Stimulated activated CD4-positive, alpha-beta T cell treated with anti-CD3 and anti-CD28 coated beads, Interleukin-15, amount 100 ng/mL, for 1 hour (primary cell): ENCODE measurements around the gene ORC1.
"Not testable (repeated sequence)": the region's sequence is repeated elsewhere in the genome, so short reads cannot be mapped to it uniquely, and the experiment has no call there.

Experiments
- DNase-seq, 2 donors: peaks; one replicate each; pipeline ENCODE4 v3.0.0-alpha.2; 2020; ENCODE audit warnings: low read depth in 1 of 2, low spot score in 1 of 2

ORC1 gene

DNA sequence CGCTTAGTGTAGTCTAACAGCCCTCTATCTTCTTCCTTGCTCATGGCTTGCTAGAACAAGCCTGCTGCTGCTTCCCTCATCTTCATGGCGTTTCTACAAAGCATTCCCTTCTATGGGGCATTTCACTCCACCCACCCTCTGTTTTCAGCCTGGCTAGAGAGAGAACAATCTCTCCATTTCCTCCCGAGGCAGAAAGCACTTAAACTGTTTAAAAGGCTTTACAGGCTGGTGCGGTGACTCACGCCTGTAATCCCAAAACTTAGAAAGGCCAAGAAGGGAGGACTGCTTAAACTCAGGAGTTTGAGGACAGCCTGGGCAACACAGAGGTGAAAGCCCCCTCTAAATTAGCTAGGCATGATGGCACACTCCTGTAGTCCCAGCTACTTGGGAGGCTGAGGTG is 17.8 kb downstream of the ORC1 start:
- DNase-seq = no peak

- no peak for DNase-seq
These were observed 18.8 kb downstream of the ORC1 start for GRCh38 chr1:52385376-52385775.

DNA sequence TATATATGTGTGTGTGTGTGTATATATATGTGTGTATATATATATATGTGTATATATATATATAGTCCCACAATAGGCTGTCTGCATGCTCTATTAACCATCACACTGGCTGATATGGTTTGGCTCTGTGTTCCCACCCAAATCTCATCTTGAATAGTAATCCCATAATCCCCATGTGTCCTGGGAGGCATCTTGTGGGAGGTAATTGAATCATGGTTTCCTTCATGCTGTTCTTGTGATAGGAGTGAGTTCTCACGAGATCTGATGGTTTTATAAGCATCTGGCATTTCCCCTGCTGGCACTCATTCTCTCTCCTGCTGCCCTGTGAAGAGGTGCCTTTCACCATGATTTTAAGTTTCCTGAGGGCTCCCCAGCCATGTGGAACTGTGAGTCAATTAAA is 34.4 kb downstream of the ORC1 start:
- not testable (repeated sequence) for DNase-seq

DNA sequence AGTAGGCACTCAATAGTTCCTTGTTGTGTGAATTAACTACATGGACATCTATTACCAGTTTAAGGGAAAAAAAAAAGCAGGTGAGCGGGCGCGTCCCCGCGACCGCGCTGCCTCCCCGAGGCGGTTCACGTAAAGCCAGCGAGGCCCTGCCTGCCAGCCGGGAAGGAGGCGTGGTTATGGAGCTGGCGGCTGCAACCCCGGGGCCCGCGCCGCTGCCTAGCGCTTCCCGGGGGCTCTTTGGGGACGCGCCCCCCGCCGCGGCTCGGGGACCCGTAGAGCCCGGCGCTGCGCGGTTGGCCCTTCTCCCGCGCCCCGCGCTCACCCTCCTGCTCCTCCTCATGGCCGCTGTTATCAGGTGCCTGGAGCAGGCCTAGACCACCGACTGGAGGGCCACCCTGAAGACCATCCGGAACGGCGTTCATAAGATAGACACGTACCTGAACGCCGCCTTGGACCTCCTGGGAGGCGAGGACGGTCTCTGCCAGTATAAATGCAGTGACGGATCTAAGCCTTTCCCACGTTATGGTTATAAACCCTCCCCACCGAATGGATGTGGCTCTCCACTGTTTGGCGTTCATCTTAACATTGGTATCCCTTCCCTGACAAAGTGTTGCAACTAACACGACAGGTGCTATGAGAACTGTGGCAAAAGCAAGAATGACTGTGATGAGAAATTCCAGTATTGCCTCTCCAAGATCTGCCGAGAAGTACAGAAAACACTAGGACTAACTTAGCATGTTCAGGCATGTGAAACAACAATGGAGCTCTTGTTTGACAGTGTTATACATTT is 35.6 kb downstream of the ORC1 start:
- DNase-seq = peak in 1 of 2 donors; percentile 37

GRCh38 chr1:52367272-52367671 is 37.0 kb downstream of the ORC1 start:
- DNase-seq = no peak

- DNase-seq = no peak
These were observed 37.8 kb downstream of the ORC1 start for GRCh38 chr1:52366517-52366827.

DNA sequence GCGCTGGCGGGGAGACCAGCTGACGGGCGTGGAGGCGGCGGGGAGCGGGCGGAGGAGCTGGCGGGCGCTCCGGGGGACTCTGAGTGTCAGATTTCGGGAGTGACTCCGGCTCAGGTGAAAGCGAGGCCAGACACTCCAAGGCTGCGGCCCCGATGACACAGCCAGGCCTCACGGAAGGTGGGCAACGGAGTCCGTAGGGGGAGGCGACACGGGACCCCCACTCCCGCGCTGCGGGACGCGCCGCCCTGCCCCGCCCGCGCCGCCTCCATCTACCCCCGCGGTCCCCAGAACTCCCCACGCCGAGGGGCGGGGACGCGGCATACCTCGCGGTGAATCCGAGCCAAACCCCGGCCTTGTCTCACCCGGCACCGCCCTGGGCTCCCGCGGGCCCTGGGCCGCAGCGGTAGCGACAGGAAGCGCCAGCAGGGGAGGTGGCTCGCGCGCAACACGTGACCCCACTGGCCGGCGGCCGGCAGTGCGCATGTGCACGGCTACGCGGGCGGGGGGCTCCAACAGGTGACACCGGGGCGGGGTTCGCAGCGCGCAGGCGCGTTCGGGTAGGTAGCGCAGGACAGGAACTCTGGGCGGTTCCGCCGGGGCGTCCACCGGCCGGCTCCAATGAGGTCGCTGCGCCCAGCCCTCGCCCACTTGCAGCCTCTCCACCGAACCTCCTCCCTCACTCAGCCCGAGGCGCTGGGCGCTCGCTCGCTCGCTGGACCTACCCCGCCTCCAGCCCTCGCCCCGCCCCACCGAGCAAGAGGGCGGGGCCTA is 38.3 kb downstream of the ORC1 start, which contains the start of gene CC2D1B:
Gene CC2D1B, minus strand, starts transcription at position 460 of the 771 bp plus-strand sequence. CDS start 1,585 bp downstream, outside the sequence.
- DNase-seq = peak; percentile 99 to 100

DNA sequence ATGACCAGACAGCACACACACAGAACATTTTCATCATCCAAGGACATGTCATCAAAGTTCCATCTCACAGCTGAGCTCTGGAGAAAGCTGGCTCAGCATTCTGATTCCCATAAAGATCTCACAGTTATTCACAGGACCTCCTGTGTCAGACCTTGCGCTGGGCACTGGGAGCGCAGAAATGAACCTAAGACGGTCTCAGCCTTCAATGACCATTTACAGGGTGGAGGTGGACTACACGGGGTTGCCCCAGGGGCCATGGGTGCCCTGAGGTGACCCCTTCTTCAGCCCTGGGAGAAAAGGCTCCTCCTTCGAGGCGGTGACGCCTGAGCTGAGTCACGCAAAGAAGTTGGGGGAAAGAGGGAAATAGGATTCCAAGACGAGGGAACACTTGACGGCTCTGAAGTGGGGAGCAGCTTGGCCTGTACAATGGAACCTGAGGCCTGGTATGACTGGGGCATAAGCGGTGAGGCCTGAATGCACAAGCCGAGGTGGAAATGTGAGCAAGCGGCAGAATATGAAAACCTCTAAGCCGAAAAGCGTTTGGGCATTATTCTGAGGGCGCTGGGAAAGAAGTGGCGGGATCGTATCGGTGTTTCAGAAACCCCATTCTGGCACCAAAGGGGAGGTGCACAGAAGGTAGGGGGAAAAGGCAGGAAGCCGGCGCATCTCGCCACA is 39.0 kb downstream of the ORC1 start:
- no peak for DNase-seq

- no peak for DNase-seq
These were observed 39.9 kb downstream of the ORC1 start for GRCh38 chr1:52364235-52364839.

DNA sequence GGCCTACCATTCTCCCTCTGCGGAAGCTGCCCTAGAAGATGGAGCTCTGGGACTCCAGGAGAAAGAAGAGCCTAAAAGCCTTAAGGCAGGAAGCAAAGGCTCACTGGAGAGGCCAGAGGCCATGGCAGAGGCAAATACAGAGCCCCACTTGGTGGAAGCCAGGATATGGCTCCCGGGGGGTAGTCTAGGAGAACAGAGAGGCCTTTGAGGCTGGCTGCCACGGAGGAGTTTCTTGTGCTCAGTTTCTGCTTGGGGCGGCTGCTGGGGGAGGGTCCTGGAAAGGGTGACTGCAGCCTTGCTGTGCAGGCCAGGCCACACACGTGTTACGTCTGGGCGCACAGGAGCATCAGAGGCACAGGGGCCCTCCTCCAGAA is 43.6 kb downstream of the ORC1 start:
- DNase-seq = no peak

- no peak for DNase-seq
These were observed 44.3 kb downstream of the ORC1 start for GRCh38 chr1:52359676-52360594.

- DNase-seq = no peak
These were observed 45.2 kb downstream of the ORC1 start for GRCh38 chr1:52358851-52359497.

GRCh38 chr1:52357397-52357796 is 46.8 kb downstream of the ORC1 start:
- DNase-seq = no peak

GRCh38 chr1:52356818-52357355 is 47.3 kb downstream of the ORC1 start:
- DNase-seq = no peak

GRCh38 chr1:52355847-52356505 is 48.2 kb downstream of the ORC1 start:
- no peak for DNase-seq

DNA sequence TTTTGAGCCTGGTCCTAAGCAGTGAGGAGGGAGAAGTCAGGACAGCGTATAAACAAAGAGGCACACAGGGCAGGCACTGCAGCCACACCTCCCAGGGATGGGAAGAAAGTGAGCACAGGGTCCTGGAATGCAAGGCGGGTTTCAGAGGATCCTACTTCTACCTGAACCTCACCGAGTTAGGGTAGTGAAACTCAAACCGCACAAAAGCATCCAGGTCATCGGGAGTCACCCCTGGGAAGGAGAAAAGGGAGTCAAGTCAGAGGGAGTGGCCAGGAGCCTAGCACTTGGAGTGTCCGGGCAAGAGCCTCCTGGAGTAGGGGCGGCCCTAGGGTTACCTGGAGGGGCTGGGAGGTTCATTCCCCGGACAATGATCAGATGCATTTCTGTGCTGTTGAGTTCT is 48.8 kb downstream of the ORC1 start:
- DNase-seq = no peak

DNA sequence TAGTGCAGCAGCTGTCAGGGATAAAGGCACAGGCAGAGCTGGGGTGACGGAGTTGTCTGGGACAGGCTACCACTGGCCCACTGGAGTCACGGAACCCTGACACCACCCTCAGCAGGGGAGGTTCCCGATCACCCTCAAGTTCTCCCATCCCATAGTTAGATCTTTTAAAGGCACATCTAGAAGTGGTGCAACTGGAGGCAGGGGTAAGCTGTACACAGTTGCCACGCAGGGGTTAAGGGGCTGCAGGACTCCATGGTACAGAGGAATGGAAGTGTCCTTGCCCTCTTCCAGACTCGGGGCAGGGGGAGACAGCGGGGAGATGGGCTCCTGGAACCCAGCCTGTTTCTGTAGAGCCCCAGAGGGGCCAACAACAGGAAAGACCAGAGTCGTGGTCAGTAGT is 51.5 kb downstream of the ORC1 start:
- no peak for DNase-seq

DNA sequence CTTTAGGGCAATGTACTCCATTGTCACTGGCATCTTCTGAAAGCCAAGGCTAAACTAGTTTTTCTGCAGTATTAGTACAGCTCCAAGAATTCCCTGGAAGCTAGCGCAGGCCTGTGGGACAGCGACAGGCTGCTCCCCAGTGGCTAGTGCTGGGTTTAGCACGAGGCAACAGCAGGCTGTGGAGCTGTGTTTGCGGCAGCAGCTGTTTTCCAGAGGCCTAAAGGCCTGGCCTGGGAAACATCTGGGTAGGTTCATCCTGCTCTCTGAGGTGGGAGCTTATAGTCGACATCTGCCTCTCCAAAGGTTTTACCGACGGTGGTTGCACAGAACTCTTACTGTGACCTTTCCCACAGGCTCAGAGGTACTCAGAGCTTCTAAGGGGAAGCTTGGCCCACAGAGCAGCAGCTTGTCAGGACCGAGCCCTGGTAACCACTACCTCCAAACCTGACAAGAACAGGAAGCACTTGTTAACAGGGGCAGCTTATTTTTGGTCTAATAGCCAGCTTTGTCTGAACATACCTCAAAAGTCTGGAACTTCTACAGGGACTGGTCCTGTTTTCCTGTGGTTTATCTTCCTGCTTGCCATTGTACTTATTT is 55.4 kb downstream of the ORC1 start:
- no peak for DNase-seq

GRCh38 chr1:52346653-52347052 is 57.6 kb downstream of the ORC1 start:
- no peak for DNase-seq
